ENCODE results near the gene TTC39B. TPM values are rescaled to one million over a fixed set of nuclear protein-coding genes. Genes with fewer than 3 reads are reported as not detected.

Gene TTC39B
- total and polyA plus RNA-seq, 2 of the 8 experiments (the other 6 are each of a cell fraction or from before 2014, with no cell fraction given): 1.6 to 10.9 TPM

GRCh38 chr9:15115041-15115440 lies 192.0 kb downstream of the TTC39B start (continued):
- TF ChIP-seq CBX8 (IDR thresholded peaks at IDR 0.05; ENCODE audit: borderline replicate concordance, low read depth, low read length): no peak
- no peak for TF ChIP-seq CHD7 (IDR thresholded peaks at IDR 0.05; ENCODE audit: insufficient replicate concordance, low read length)
- TF ChIP-seq MAFK (IDR thresholded peaks at IDR 0.05; ENCODE audit: low read depth, low read length): no peak

Data from H1 (cell line).